ENCODE data around the gene IL6. TPM values are rescaled to one million over a fixed set of nuclear protein-coding genes. Genes with fewer than 3 reads are reported as not detected.

IL6 gene
- total RNA-seq, 1 experiment from 2014 or later: 0.52 TPM

DNA sequence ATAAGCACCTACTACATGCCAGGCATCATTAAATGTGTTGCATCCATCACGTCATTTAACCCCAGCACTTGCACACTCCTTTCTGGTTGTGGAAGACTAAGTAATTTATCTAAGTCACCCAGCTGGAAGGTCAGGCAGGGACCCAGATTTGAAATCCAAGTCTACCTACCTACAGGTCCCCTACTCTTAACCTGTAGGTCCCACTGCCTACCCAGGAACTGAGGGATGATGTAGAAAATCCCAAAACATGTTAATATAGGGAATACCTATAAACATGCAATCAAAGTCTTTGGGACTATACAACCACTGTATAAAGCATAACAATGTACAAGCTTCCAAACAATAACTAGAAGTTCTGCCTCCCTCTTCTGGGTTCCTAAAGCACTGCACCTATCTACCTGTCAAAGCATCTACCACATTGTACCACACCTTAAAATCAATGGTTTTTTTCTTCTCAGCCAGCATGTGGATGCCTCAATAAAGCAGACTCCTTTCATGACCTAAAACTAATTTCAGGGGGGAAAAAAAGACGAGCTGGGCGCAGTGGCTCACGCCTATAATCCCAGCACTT, 5.6 kb downstream of the IL6 start (continued):
- TF ChIP-seq, protein P1, sequence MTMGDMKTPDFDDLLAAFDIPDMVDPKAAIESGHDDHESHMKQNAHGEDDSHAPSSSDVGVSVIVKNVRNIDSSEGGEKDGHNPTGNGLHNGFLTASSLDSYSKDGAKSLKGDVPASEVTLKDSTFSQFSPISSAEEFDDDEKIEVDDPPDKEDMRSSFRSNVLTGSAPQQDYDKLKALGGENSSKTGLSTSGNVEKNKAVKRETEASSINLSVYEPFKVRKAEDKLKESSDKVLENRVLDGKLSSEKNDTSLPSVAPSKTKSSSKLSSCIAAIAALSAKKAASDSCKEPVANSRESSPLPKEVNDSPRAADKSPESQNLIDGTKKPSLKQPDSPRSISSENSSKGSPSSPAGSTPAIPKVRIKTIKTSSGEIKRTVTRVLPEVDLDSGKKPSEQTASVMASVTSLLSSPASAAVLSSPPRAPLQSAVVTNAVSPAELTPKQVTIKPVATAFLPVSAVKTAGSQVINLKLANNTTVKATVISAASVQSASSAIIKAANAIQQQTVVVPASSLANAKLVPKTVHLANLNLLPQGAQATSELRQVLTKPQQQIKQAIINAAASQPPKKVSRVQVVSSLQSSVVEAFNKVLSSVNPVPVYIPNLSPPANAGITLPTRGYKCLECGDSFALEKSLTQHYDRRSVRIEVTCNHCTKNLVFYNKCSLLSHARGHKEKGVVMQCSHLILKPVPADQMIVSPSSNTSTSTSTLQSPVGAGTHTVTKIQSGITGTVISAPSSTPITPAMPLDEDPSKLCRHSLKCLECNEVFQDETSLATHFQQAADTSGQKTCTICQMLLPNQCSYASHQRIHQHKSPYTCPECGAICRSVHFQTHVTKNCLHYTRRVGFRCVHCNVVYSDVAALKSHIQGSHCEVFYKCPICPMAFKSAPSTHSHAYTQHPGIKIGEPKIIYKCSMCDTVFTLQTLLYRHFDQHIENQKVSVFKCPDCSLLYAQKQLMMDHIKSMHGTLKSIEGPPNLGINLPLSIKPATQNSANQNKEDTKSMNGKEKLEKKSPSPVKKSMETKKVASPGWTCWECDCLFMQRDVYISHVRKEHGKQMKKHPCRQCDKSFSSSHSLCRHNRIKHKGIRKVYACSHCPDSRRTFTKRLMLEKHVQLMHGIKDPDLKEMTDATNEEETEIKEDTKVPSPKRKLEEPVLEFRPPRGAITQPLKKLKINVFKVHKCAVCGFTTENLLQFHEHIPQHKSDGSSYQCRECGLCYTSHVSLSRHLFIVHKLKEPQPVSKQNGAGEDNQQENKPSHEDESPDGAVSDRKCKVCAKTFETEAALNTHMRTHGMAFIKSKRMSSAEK (CRISPR knock-in tag; IDR thresholded peaks at IDR 0.05; ENCODE audit: borderline replicate concordance): no peak
- TF ChIP-seq FOXP4 (CRISPR knock-in tag; IDR thresholded peaks at IDR 0.05): no peak
- TF ChIP-seq ZNF138 (CRISPR knock-in tag; conservative IDR thresholded peaks at IDR 0.05): no peak
- no peak for TF ChIP-seq ETV6 (CRISPR knock-in tag; IDR thresholded peaks at IDR 0.05)
- no peak for TF ChIP-seq IRF2 (CRISPR knock-in tag; IDR thresholded peaks at IDR 0.05; ENCODE audit: borderline replicate concordance, low read depth)
- no peak for TF ChIP-seq ZNF423 (CRISPR knock-in tag; IDR thresholded peaks at IDR 0.05)

DNA sequence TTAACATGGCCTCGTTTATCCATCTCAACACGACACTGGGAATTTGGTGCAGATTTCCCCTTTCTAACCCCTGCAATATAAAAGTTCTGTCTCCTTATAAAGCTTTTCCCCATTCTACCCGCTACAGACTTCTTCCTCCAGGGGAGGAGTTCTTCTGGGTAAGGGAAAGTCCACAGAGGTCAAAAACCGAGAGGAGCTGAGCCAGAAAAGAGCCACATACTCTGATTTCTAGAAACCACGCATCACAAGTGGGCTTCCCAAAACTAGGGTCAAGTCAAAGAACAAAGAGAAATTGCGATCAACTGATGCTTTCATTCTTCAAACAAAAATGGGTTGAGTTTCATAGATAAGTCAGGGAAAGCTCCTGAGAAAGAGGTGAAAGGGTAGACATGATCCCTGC, 6.8 kb downstream of the IL6 start:
- Mint-ChIP-seq H3K27ac (no peak overlapping the region), H3K4me3 (no peak overlapping the region), H3K4me1 (no peaks in the 10 kb centered on the region; the same call in 1 of the 2 replicates), H3K27me3 (ENCODE audit: low read depth) (no peaks in the 10 kb centered on the region), H3K9me3 (peaks cover 15% of the 10 kb centered on the region), H3K36me3 (0 out of 2 replicates have a peak, but pooled peaks cover 7% of the 10 kb centered on the region)
- DNase-seq (ENCODE audit: low spot score) (no peak), ATAC-seq (no peak)
- POLR2A ChIA-PET: no interaction called here
- TF ChIP-seq ZBTB21 (CRISPR knock-in tag; IDR thresholded peaks at IDR 0.05; ENCODE audit: borderline replicate concordance): no peak
- TF ChIP-seq, protein P2, sequence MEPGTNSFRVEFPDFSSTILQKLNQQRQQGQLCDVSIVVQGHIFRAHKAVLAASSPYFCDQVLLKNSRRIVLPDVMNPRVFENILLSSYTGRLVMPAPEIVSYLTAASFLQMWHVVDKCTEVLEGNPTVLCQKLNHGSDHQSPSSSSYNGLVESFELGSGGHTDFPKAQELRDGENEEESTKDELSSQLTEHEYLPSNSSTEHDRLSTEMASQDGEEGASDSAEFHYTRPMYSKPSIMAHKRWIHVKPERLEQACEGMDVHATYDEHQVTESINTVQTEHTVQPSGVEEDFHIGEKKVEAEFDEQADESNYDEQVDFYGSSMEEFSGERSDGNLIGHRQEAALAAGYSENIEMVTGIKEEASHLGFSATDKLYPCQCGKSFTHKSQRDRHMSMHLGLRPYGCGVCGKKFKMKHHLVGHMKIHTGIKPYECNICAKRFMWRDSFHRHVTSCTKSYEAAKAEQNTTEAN (CRISPR knock-in tag; IDR thresholded peaks at IDR 0.05): no peak
- TF ChIP-seq ZNF263 (CRISPR knock-in tag; IDR thresholded peaks at IDR 0.05; ENCODE audit: low read depth): no peak
- no peak for TF ChIP-seq PRRX2 (CRISPR knock-in tag; IDR thresholded peaks at IDR 0.05)
- TF ChIP-seq AR (CRISPR knock-in tag; IDR thresholded peaks at IDR 0.05): no peak
- no peak for TF ChIP-seq NR1H2 (CRISPR knock-in tag; IDR thresholded peaks at IDR 0.05)
- TF ChIP-seq, protein P3, sequence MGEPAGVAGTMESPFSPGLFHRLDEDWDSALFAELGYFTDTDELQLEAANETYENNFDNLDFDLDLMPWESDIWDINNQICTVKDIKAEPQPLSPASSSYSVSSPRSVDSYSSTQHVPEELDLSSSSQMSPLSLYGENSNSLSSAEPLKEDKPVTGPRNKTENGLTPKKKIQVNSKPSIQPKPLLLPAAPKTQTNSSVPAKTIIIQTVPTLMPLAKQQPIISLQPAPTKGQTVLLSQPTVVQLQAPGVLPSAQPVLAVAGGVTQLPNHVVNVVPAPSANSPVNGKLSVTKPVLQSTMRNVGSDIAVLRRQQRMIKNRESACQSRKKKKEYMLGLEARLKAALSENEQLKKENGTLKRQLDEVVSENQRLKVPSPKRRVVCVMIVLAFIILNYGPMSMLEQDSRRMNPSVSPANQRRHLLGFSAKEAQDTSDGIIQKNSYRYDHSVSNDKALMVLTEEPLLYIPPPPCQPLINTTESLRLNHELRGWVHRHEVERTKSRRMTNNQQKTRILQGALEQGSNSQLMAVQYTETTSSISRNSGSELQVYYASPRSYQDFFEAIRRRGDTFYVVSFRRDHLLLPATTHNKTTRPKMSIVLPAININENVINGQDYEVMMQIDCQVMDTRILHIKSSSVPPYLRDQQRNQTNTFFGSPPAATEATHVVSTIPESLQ (CRISPR knock-in tag; IDR thresholded peaks at IDR 0.05): no peak
- no peak for TF ChIP-seq E2F4 (CRISPR knock-in tag; IDR thresholded peaks at IDR 0.05; ENCODE audit: borderline replicate concordance, low read depth)
- no peak for TF ChIP-seq MXD4 (CRISPR knock-in tag; IDR thresholded peaks at IDR 0.05; ENCODE audit: borderline replicate concordance)
- TF ChIP-seq CBFB (CRISPR knock-in tag; IDR thresholded peaks at IDR 0.05; ENCODE audit: low read depth): no peak
- TF ChIP-seq ZNF232 (CRISPR knock-in tag; IDR thresholded peaks at IDR 0.05): no peak
- TF ChIP-seq ZNF423 (CRISPR knock-in tag; IDR thresholded peaks at IDR 0.05): no peak
- TF ChIP-seq TEAD4 (CRISPR knock-in tag; IDR thresholded peaks at IDR 0.05): no peak
- TF ChIP-seq ATF3 (CRISPR knock-in tag; conservative IDR thresholded peaks at IDR 0.05): no peak
- TF ChIP-seq IRF2 (CRISPR knock-in tag; IDR thresholded peaks at IDR 0.05; ENCODE audit: borderline replicate concordance, low read depth): no peak
- no peak for TF ChIP-seq GABPB1 (CRISPR knock-in tag; IDR thresholded peaks at IDR 0.05)
- no peak for TF ChIP-seq MYBL2 (CRISPR knock-in tag; IDR thresholded peaks at IDR 0.05)
- no peak for TF ChIP-seq TCF7 (CRISPR knock-in tag; IDR thresholded peaks at IDR 0.05; ENCODE audit: low read depth)
- CTCF ChIA-PET: interaction anchor here (1.0 to 1.1 kb wide), 2 partner anchors 147 to 173 kb away, joined by 3 to 4 read pairs; no protein-coding TSS in a partner anchor

Measured in WTC11 (cell line).